GM19463 (cell line): ENCODE data around the gene SGTA.
"Not testable (repeated sequence)": the region's sequence is repeated elsewhere in the genome, so short reads cannot be mapped to it uniquely, and the experiment has no call there.

Experiments used
- ATAC-seq: cut with Tn5 transposase; IDR thresholded peaks from one replicate; pipeline ENCODE4 v1.9.1; 2021; ENCODE audit warnings: mild to moderate bottlenecking, moderate library complexity; ENCODE audit not compliant: unreplicated experiment

The SGTA gene

GRCh38 chr19:2795827-2796658 lies 13.0 kb upstream of the SGTA start:
- no peak for ATAC-seq

DNA sequence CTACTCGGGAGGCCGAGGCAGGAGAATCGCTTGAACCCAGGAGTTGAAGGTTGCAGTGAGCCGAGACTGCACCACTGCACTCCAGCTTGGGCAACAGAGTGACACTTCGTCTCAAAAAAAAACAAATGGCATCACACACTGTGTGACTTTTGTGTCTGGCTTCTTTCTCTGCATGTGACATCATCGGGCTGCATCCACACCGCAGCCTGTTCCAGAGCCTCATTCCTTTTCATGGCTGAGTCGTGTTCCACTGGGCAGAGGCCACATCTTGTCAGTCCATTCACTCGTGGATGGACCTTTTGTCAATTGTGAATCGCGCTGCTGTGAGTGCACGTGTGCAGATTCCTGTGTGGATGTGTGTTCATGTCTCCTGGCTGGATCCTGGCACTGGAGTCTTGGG lies 10.5 kb upstream of the SGTA start:
- no peak for ATAC-seq

- ATAC-seq = no peak
These were observed 10.1 kb upstream of the SGTA start for GRCh38 chr19:2793126-2793525.

- ATAC-seq = not testable (repeated sequence)
These were observed 9.6 kb upstream of the SGTA start for GRCh38 chr19:2792666-2793065.

DNA sequence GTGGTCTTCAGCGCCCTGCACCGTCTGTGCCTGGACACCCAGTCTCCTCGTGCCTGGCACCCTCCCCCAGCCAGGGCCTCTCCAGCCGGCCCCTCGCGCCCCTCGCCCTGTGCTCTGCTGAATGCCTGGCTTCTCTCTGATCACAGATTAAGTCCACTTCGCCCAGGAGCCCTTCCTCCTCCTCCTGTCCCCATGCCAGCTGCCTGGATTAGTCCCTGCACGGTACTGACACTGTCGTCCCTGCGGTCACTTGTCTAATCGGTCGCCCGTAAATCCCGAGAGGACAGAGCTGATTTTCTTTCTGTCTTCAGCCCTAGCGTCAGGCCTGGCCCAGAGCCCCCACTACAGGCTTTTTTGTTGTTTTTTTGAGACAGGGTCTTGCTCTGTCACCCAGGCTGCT lies 8.8 kb upstream of the SGTA start:
- no peak for ATAC-seq

DNA sequence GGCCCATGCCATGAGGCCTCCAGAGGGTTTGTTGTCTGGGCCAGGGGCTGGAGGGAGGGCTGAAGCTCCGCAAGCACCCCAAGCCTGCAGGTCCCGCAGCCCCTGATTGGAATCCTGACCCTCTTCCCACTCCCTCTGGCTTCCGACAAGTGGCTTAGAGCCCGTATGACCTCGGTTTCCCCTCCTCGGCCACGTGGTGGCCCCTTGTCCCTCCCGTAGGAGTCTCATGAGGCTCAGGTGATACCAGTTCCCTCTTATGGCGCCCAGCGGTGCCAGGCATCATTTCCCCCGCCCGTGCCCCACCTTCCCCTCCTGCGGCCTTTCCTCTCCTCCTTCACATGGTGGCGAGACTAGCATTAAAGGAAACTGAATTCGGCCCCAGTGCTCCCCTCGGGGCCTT lies 8.4 kb upstream of the SGTA start:
- no peak for ATAC-seq

- ATAC-seq = no peak
These were observed 7.6 kb upstream of the SGTA start for GRCh38 chr19:2790557-2791271.

DNA sequence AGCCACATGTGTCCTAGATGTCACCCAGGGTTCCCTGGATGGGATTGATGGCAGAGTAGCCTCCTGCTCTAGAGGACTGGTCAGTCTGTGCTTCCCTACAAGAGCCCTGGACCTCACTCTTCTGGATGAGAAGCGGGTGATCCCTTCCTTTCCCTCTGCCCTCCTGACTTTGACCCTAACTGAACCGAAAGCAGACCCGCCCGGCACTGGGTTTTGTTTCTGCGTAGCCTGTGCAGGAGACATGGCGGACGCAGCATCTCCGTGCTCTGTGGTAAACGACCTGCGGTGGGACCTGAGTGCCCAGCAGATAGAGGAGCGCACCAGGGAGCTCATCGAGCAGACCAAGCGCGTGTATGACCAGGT lies 7.1 kb upstream of the SGTA start:
- ATAC-seq = no peak

- no peak for ATAC-seq
These were observed 5.2 kb upstream of the SGTA start for GRCh38 chr19:2788237-2788636.

- no peak for ATAC-seq
These were observed 4.0 kb upstream of the SGTA start for GRCh38 chr19:2787115-2787514.

DNA sequence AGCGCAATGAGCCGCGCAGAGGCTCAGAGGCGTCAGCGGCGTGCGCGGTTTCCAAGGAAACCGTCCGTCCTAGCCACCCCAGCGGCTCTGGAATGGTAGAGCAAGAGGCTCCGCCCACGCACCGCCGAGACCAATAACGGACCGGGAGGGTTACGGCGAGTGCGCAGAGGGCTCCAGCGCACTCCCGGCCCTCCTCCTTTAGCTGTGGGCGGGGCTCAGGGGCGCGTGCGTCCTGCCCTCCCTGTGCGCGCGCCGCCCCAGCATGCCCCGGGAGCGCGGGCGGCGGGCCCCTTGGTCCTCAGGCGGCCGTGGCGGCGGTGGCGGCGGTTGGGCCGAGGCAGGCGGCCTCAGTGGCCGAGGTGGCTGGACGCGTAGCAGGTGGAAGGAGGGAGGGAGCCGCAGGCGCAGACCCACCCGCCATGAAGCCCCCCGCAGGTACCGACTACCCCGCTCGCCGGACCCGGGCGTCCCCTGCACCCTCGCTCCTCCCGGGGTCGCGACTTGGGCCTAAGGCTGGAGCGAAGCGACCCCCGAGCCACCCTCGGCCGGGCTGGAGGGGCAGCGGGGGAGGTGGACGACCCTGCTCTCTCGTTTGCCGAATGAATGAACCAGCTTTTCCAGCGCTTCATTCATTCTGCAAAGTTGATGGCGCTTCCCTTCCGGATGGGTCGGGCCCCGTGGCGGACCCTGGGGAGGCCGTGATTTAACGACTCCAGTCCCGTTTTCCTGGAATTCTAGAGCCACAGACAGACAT lies 2.3 kb upstream of the SGTA start, which contains the start of gene THOP1:
Gene THOP1, plus strand, starts transcription at position 260 of the 754 bp plus-strand sequence. Its CDS starts 160 bp downstream, at position 420.
- ATAC-seq = peak; percentile 56

- no peak for ATAC-seq
These were observed 690 bp upstream of the SGTA start for GRCh38 chr19:2783781-2784145.

- ATAC-seq = no peak
These were observed 641 bp downstream of the SGTA start for GRCh38 chr19:2782329-2782935.

GRCh38 chr19:2780284-2780683 lies 2.8 kb downstream of the SGTA start:
- no peak for ATAC-seq

GRCh38 chr19:2779121-2779740 lies 3.8 kb downstream of the SGTA start:
- ATAC-seq = no peak

DNA sequence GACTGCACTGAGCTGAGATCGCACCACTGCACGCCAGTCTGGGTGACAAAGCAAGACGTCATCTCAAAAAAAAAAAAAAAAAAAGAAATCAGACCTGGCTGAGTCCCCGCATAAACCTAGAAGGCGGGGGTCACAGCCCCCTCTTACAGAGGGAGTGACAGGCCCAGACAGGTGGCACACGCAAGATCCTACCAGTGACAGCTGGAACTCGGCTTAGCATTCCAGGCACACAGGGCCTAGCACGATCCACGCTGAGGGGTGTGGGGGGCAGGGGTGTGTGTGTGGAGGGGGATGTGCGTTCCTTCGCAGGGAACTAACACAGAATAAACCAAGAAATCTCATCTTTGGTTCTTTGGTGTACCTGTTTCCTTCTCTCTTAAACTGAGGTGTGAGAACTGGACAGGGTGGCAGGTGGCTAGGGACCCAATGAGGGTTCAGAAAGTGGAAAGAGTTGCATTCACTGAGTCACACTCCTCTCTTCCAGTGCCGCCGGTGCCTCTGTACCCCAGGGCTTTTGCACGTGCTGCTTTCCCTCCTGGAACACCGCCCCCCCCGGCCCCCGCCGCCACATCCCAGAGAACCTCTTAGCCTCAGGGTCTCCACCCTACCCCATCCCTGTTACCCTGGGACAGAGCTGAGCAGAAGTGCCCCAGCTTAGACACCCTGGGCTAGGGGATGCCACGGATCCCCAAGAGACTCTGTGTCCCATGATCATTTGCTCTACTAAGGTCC lies 5.0 kb downstream of the SGTA start:
- ATAC-seq = no peak

DNA sequence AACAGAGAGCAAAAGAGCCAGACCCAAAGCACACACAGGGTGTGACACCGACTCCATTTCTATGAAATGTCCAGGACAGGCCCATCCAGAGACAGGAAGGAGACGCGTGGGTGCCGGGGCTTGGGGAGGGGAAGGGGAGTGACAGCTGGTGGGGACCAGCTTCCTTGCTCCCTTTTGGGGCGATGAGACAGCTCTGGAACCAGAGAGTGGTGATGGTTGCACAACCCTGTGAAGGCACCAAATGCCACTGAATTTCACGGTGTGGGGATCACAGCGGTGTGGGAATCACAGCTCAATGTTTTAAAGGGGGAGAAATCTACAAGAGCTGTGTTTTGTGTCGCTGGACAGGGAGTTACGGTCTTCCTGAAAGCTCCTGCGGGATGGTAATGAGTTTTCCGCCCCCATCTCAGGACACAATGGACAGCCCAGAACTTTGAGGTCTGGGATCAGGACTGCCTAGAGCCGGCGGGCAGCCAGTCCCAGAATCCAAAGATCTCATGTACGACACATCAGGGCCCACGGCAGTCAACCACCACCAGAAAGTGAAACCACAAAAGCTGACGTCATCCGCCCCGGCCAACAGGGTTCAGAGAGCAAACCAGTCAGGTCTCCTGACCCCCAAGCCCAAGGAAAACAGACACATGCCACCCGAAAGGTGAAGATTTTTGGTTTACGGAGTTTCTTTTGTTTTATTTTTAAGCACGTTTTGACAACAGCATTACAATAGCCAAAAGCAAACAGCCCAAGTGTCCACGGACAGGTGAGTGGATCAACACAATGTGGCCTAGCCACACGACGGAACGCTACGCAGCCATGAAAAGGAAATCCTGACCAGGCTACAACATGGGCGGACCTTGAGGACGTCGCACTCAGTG lies 7.3 kb downstream of the SGTA start:
- ATAC-seq = no peak

- ATAC-seq = no peak
These were observed 8.0 kb downstream of the SGTA start for GRCh38 chr19:2774953-2775555.
